ENCODE data around the gene VASN.

Gene VASN

DNA sequence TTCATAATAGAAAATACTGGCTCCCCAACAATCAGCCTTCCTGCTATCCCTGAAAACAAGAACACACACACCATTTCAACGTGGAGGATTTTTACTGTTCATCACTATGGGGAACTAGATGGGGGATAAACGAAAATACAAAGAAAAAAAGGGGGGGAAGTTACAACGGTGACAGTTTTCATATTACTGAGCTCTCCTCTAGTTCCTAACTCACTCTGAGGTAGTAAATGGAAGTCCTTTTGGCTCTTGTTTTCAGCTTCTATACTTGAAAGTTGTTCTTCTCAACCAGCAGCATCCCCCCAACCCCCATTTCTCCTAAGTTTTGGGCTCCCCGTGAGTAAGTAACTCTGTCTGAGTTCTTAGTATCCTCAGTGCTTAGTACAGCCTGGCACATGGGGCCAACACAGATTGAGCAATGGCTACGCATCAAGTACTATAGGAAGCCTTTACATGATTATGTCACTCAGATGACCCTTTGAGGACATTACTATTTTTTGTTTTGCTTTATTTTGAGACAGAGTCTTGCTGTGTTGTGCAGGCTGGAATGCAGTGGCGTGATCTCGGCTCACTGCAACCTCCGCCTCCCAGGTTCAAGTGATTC lies 49.0 kb downstream of the VASN start:
- Mint-ChIP-seq H3K9me3 (no peaks in the 10 kb centered on the region), H3K27ac (no peak overlapping the region), H3K4me1 (peaks cover 12% of the 10 kb centered on the region), H3K4me3 (no peak overlapping the region), H3K36me3 (peaks cover 14% of the 10 kb centered on the region)
- no peak for ATAC-seq
- DNase-seq (ENCODE audit: low spot score in 2 of 2): no peak

- H3K27ac Mint-ChIP-seq: peak within 1 kb of the TSS; percentile 99
- H3K9me3 Mint-ChIP-seq: no peaks in the 10 kb centered on the region
- peak; percentile 96 for ATAC-seq
- H3K36me3 Mint-ChIP-seq: peaks cover 52% of the 10 kb centered on the region
- H3K4me1 Mint-ChIP-seq: peaks cover 28% of the 10 kb centered on the region
- H3K4me3 Mint-ChIP-seq: peak within 1 kb of the TSS; percentile 92
- DNase-seq (ENCODE audit: low spot score in 2 of 2): peak; percentile 91 to 97
Observed at GRCh38 chr16:4425378-4426020, 53.9 kb downstream of the VASN start, which contains the start of gene DNAJA3. Gene DNAJA3 (plus strand): TSS chr16:4425868. CDS start chr16:4425882, 14 bp downstream.

DNA sequence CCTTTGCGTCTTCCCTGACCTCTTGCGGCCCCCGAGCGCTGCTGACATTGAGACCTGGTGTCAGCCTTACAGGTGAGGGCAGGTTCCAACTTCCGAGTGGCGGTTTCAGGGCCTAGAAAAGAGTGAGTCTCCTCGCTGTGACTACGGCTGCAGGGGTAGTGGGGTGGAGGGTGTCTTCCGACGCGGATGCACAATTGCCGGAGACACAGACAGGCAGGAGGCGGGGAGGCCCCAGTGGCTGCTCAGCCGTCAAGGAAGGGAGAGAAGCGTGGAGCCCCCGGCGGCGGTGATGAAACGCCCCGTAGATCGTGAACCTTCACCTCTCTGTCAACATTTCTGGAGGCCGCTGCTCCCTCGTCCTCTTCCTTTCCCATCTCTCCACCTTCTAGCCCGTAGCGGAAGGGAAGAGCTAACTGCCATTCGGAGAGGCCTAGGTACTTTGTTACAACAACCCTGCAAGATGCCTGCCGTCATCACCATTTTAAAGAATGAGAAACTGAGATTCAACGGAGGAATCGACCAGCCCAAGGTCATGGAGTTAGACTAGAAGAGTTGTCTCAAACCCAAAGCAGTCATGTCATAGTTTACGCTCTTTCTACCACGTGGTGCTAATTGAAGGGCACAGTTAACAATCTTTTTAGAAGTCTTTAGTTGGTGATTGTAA lies 54.5 kb downstream of the VASN start:
- Mint-ChIP-seq H3K4me1 (peaks cover 28% of the 10 kb centered on the region), H3K9me3 (no peaks in the 10 kb centered on the region), H3K27ac (peak overlapping the region; percentile 99), H3K36me3 (peaks cover 57% of the 10 kb centered on the region), H3K4me3 (peak overlapping the region; percentile 92)
- no peak for DNase-seq (ENCODE audit: low spot score in 2 of 2)
- peak; percentile 48 for ATAC-seq

- no peak for ATAC-seq
- no peak for DNase-seq (ENCODE audit: low spot score in 2 of 2)
- peaks cover 64% of the 10 kb centered on the region for H3K36me3 Mint-ChIP-seq
- peaks cover 28% of the 10 kb centered on the region for H3K4me1 Mint-ChIP-seq
- peak overlapping the region; percentile 92 for H3K4me3 Mint-ChIP-seq
- peak overlapping the region; percentile 99 for H3K27ac Mint-ChIP-seq
- no peaks in the 10 kb centered on the region for H3K9me3 Mint-ChIP-seq
Observed at GRCh38 chr16:4426722-4427372, 55.2 kb downstream of the VASN start.

DNA sequence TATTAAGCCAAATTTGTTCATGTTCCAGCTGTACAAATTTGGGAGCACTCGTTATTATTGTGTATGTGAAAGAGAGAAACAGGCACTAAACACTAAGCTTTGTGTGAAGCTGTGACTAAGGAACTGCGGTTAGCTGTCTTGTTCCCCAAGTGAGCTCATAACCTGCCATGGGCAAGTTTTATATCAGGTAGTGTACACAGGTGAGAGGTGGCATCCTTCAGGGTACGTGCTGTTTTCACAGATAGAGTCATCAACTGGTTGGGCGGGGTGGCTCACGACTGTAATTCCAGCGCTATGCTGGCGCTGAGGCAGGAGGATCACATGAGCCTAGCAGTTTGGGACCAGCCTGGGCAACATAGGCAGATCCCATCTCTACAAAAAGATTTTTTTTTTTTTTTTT lies 56.9 kb downstream of the VASN start:
- ATAC-seq (no peak), DNase-seq (ENCODE audit: low spot score in 2 of 2) (no peak)
- Mint-ChIP-seq H3K4me1 (peaks cover 28% of the 10 kb centered on the region), H3K4me3 (no peak overlapping the region), H3K27ac (no peak overlapping the region), H3K9me3 (no peaks in the 10 kb centered on the region), H3K36me3 (peaks cover 77% of the 10 kb centered on the region)

GRCh38 chr16:4431023-4431422 lies 59.4 kb downstream of the VASN start:
- no peak overlapping the region for H3K4me3 Mint-ChIP-seq

More at GRCh38 chr16:4431023-4431422, 59.4 kb downstream of the VASN start:
- Mint-ChIP-seq H3K4me1 (peaks cover 21% of the 10 kb centered on the region), H3K9me3 (no peaks in the 10 kb centered on the region), H3K36me3 (peaks cover 91% of the 10 kb centered on the region), H3K27ac (no peak overlapping the region)
- ATAC-seq: no peak
- no peak for DNase-seq (ENCODE audit: low spot score in 2 of 2)

All from stimulated activated effector memory CD8-positive, alpha-beta T cell treated with anti-CD3 and anti-CD28 coated beads, Interleukin-12 subunit alpha, Interleukin-12 subunit beta, amount 100 ng/mL, for 72 hours (primary cell).